ENCODE results near the gene PSTPIP2. TPM values are rescaled to one million over a fixed set of nuclear protein-coding genes. Genes with fewer than 3 reads are reported as not detected.

Gene PSTPIP2
- total and polyA plus RNA-seq, 9 of the 15 experiments (the other 6 are each of a cell fraction or from before 2014, with no cell fraction given), result 14.0 to 45.7 (median 27.1) TPM

- TF ChIP-seq ZNF609 (CRISPR knock-in tag; IDR thresholded peaks at IDR 0.05; ENCODE audit: borderline replicate concordance), result no peak
- no peak for TF ChIP-seq HNRNPL (IDR thresholded peaks at IDR 0.05; ENCODE audit: low read depth, low read length)
- TF ChIP-seq ZNF507 (tag; conservative IDR thresholded peaks at IDR 0.05), result no peak
- no peak for TF ChIP-seq TAF15 (IDR thresholded peaks at IDR 0.05; ENCODE audit: low read depth, low read length)
- no peak for TF ChIP-seq MITF (IDR thresholded peaks at IDR 0.05)
- peak; percentile 72 for TF ChIP-seq ZFX (CRISPR knock-in tag; IDR thresholded peaks at IDR 0.05)
- no peak for TF ChIP-seq SAFB (IDR thresholded peaks at IDR 0.05; ENCODE audit: borderline replicate concordance, low read depth, low read length)
- TF ChIP-seq ZNF696 (CRISPR knock-in tag; conservative IDR thresholded peaks at IDR 0.05), result no peak
- TF ChIP-seq SMARCB1 (IDR thresholded peaks at IDR 0.05; ENCODE audit: insufficient read length, low read depth), result no peak
- no peak for TF ChIP-seq FOXA1 (IDR thresholded peaks at IDR 0.05; ENCODE audit: borderline replicate concordance)
- TF ChIP-seq POLR2AphosphoS5 (IDR thresholded peaks at IDR 0.05; ENCODE audit: control insufficient read depth, insufficient read depth, low read depth, low read length), result peak; percentile 45; the same call in 1 of the 2 replicates
- 0 out of 2 replicates have a peak, but pooled peaks have one; percentile 13 for TF ChIP-seq NFIC (IDR thresholded peaks at IDR 0.05)
- peak; percentile 48 for TF ChIP-seq KDM5B (IDR thresholded peaks at IDR 0.05; ENCODE audit: insufficient replicate concordance, low read depth, low read length)
- peak; percentile 65; the same call in 1 of the 2 replicates for TF ChIP-seq PHF8 (IDR thresholded peaks at IDR 0.05; ENCODE audit: borderline replicate concordance, low read length)
- TF ChIP-seq ATF1 (CRISPR knock-in tag; IDR thresholded peaks at IDR 0.05), result no peak
- TF ChIP-seq ATF1 (tag; IDR thresholded peaks at IDR 0.05), result peak; percentile 52
- peak; percentile 92 for TF ChIP-seq USF2 (CRISPR knock-in tag; IDR thresholded peaks at IDR 0.05)
- peak; percentile 68; the same call in 1 of the 2 replicates for TF ChIP-seq SUPT5H (IDR thresholded peaks at IDR 0.05)
- no peak for TF ChIP-seq PURB (CRISPR knock-in tag; IDR thresholded peaks at IDR 0.05; ENCODE audit: low read depth)
These were observed 104.9 kb downstream of the PSTPIP2 start, which contains the start of gene EPG5 (continued) for GRCh38 chr18:45967007-45967706.
